Cardiac fibroblast (primary cell): ENCODE measurements around the gene SLC10A7.
A peak's percentile ranks its signal among the peaks of the same experiment; 100 is the strongest.

ENCODE experiments used
- DNase-seq, 2 donors: peaks; one replicate each; pipeline versions ENCODE4 v3.0.0 to v3.0.0-alpha.2; 2010; ENCODE audit warnings: low read depth in 2 of 2
- H3K4me3 ChIP-seq, 2 donors: replicated peaks in 1 of 2; 1 replicate in 1 of 2; 2 replicates in 1 of 2; pipeline ENCODE4 v1.5.1; 2011; ENCODE audit warnings: low read depth in 2 of 2, low read length in 2 of 2, mild to moderate bottlenecking in 2 of 2, moderate library complexity in 1 of 2
- CTCF ChIP-seq: IDR thresholded peaks from one replicate; pipeline ENCODE4 v1.5.1; 2011; ENCODE audit warnings: low read depth, mild to moderate bottlenecking, low read length, inconsistent platforms

SLC10A7 gene

DNA sequence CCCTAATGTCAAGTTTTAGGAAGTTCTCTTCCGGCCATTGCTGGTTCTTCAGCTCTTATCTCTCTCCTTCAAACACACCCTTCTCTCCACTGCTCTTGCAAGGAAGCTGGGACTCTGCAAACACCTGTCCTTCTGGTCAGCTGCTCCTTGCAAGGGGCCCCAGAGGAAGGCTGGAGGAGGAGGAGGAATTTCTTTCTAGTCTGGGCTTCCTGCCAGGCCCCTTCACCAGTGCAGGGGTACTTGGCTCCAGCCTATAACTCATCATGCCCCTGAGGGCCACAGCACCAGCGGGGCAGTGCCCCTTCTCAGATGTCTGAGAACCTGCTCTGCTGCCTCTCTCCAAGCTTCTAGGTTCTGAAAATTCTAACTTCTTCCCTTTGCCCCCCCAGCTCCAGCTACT, 260.7 kb downstream of the SLC10A7 start:
- TF ChIP-seq CTCF, result no peak
- no peak for DNase-seq
- no peak overlapping the region for H3K4me3 ChIP-seq

GRCh38 chr4:146260521-146260920, 261.2 kb downstream of the SLC10A7 start:
- no peak for TF ChIP-seq CTCF
- DNase-seq, result no peak
- H3K4me3 ChIP-seq, result no peak overlapping the region

- no peak for DNase-seq
- no peak overlapping the region for H3K4me3 ChIP-seq
- no peak for TF ChIP-seq CTCF
Measured at GRCh38 chr4:146257511-146257910, 264.2 kb downstream of the SLC10A7 start.

DNA sequence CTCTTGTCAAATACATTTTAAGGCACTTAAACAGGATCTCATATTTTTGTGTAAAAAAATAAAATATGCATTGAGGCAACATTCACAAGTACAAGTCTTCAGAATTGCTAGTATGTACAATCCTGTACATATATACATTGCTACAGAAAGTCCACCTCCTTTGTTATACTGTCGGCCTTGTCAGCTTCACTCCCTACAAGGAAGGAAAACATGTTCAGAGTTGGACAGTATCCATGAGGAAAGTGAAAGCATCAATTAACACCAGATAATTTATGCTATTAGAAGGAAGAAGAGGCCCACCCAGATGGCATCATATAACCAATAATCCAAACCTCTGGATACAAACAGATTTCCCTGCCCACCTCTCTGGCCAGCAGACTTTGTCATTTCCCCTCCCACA, 265.4 kb downstream of the SLC10A7 start:
- DNase-seq, result no peak
- H3K4me3 ChIP-seq, result no peak overlapping the region
- no peak for TF ChIP-seq CTCF

DNA sequence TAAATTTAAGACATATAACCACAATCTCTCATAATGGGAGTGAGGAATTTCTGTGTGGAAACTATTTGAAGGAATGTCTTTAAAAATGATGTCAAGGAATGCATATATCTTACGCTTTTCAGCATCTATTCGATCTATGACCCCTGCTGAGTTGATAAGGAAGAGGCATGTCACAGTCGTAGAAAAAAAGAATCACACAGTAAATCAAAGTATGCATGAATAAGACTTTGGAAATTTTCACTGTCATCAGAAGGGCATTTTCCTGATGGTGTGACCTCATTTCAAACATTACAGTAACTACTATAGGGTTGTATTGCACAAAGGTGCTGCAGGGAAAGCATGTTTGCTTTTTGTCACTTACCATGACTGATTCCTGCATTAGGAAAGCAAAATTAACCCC, 265.9 kb downstream of the SLC10A7 start:
- TF ChIP-seq CTCF, result no peak
- peak; percentile 75 to 76 for DNase-seq
- no peak overlapping the region for H3K4me3 ChIP-seq

- DNase-seq, result peak; percentile 61 to 69
Measured at GRCh38 chr4:146255463-146255862, 266.3 kb downstream of the SLC10A7 start.

More at GRCh38 chr4:146255463-146255862, 266.3 kb downstream of the SLC10A7 start:
- no peak overlapping the region for H3K4me3 ChIP-seq
- TF ChIP-seq CTCF, result no peak
